ENCODE measurements around the gene ADD1.
A peak's percentile ranks its signal among the peaks of the same experiment; 100 is the strongest.

ADD1 gene

GRCh38 chr4:2843263-2843940 lies at the start of gene ADD1:
Gene ADD1 (plus strand): TSS chr4:2843844. CDS start chr4:2875916, 32,072 bp downstream.
- H3K4me3 ChIP-seq (replicated peaks; ENCODE audit: low read depth, low read length): peak within 1 kb of the TSS; percentile 75

GRCh38 chr4:2794486-2795299 lies 49.0 kb upstream of the ADD1 start:
- TF ChIP-seq CTCF (IDR thresholded peaks at IDR 0.05; ENCODE audit: low read depth, low read length, missing control alignments): no peak
- DNase-seq (ENCODE audit: extremely low read depth, low read depth): no peak
- no peak overlapping the region for H3K4me3 ChIP-seq (replicated peaks; ENCODE audit: low read depth, low read length)

More at GRCh38 chr4:2843263-2843940, at the start of gene ADD1:
- no peak for TF ChIP-seq CTCF (IDR thresholded peaks at IDR 0.05; ENCODE audit: low read depth, low read length, missing control alignments)
- DNase-seq (ENCODE audit: extremely low read depth, low read depth): peak; percentile 65

- no peak overlapping the region for H3K4me3 ChIP-seq (replicated peaks; ENCODE audit: low read depth, low read length)
- no peak for DNase-seq (ENCODE audit: extremely low read depth, low read depth)
Measured at GRCh38 chr4:2795300-2795892, 48.2 kb upstream of the ADD1 start.

GRCh38 chr4:2795893-2796848 lies 47.5 kb upstream of the ADD1 start:
- DNase-seq (ENCODE audit: extremely low read depth, low read depth): peak; percentile 72
- TF ChIP-seq CTCF (IDR thresholded peaks at IDR 0.05; ENCODE audit: low read depth, low read length, missing control alignments): no peak
- H3K4me3 ChIP-seq (replicated peaks; ENCODE audit: low read depth, low read length): no peak overlapping the region

More at GRCh38 chr4:2795300-2795892, 48.2 kb upstream of the ADD1 start:
- TF ChIP-seq CTCF (IDR thresholded peaks at IDR 0.05; ENCODE audit: low read depth, low read length, missing control alignments): no peak

GRCh38 chr4:2796849-2797544 lies 46.6 kb upstream of the ADD1 start:
- no peak for TF ChIP-seq CTCF (IDR thresholded peaks at IDR 0.05; ENCODE audit: low read depth, low read length, missing control alignments)
- no peak overlapping the region for H3K4me3 ChIP-seq (replicated peaks; ENCODE audit: low read depth, low read length)
- DNase-seq (ENCODE audit: extremely low read depth, low read depth): no peak

All from HFF-Myc (cell line).